Nucleus accumbens (tissue), 56 donors: ENCODE measurements around the gene SRR.
"Not testable (repeated sequence)": the region's sequence is repeated elsewhere in the genome, so short reads cannot be mapped to it uniquely, and the experiment has no call there.

Source experiments
- DNase-seq, 56 donors: peaks; one replicate each; lab custom pipeline; 2025; lab: John Stamatoyannopoulos, UW

Gene SRR, protein sequence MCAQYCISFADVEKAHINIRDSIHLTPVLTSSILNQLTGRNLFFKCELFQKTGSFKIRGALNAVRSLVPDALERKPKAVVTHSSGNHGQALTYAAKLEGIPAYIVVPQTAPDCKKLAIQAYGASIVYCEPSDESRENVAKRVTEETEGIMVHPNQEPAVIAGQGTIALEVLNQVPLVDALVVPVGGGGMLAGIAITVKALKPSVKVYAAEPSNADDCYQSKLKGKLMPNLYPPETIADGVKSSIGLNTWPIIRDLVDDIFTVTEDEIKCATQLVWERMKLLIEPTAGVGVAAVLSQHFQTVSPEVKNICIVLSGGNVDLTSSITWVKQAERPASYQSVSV

DNA sequence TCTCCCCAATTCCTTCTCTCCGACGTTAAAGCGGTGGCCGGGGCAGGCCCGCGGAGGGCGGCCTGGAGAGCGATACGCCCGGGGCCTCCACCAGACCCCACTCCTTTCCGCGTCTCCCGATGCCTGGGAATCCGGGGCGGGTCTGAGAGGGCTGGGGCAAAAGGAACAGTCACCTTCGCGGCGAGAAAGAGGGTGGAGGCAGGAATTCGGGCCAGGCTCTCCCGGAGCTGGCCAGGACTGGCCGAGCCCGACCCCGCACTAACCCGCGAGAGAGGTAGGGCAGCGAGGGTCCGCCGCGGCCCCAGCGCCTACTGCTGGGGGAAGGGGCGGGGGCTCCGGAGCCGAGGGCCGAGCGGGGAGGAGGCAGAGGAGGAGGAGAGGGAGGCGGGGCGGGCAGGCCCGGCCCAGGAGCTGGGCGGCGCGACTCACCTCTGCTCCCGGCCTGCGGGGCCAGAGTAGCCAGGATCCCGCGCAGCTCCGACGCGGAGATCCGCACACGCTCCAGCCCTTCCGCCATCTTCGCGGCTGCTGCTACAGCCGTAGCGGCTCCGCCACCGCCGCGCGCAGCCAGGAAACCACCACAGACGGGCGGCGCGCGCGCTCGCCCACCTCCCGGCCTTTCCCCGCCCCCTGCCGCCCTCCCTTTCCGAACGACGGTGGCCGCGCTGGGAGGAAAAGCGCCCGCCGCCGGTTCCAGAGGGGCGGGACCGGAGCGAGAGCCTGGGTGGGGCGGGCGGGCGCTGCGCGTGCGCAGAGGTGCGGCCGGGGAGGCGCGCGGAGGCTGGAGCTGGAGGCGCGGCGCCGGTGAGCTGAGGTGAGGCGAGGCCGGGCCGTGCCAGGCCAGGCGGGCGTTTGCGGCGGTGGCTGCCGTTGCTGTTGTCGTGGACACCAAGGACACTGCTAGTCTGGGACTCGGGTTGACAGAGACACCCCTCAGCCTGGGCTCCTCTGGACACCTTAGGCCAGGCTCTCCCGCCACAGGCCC, at the start of gene SRR, which contains the start of gene SMG6:
Gene SRR (plus strand): TSS at position 747 of the 985 bp plus-strand sequence. CDS start 11,611 bp downstream, outside the sequence.
Gene SMG6 (minus strand): TSS at position 582 of the 985 bp plus-strand sequence. CDS start 65 bp downstream, at position 517.
- DNase-seq = peak in 55 of 56 donors; percentile 34 to 96 (median 87)

GRCh38 chr17:2258830-2259229, 44.9 kb upstream of the SRR start:
- not testable (repeated sequence) for DNase-seq

DNA sequence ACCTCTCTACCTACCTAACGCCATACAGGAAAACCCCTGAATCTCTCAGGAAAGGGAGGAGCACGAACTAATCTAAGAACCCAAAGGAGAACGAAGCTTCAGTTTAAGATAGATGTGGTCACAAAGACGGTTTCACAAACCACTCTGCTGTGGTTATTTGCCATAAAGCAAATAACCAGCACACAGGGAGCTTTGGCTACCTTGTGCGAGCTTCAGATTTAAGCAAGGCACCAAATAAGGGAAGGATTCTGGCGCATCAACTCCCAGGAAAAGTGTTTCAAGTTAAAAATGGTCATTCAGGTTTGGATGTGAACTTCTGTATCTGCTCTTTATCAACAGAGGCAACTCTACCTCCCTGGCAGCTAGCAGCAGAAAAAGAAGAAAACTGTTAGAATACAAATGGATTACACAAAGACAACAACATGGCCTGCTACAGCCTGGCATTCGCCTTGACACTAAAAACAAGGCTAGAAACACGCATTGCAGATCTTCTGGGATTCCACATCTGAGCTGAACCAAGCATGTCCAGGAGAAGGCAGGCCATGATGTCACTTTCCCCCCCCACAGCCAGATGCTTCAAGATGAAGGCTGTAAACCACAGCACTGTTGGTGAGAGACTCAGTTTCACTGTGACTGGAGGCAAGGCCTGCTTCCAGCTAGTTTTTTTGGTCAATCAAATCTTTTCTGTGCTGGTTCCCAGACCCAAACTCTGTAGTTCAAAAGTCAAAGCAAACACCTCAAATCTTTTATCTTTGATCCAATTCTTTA, 43.8 kb upstream of the SRR start:
- DNase-seq = peak in 1 of 56 donors; percentile 14

DNA sequence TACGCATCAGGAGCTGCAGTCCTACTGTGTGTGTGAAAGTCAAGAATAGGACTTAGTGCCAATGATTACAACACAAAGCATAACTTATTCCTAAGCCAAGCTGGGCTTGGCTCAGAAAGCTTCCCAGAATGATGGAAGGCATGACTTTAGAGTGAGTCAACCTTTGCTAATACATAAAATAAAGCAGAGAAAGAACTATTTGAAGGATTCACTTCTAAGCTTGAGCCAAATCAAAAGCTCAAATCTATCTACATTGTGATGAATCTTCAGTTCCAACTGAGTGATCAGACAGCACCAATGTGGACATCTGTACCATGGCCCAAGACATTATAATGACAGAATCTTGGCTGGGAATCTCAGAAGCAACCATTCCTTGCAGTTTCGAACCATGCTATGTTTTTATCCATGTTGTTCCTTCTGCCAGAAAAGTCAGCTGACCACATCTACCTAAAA, 41.6 kb upstream of the SRR start:
- no peak for DNase-seq

- DNase-seq = no peak
Measured at GRCh38 chr17:2263183-2264066, 40.3 kb upstream of the SRR start.

DNA sequence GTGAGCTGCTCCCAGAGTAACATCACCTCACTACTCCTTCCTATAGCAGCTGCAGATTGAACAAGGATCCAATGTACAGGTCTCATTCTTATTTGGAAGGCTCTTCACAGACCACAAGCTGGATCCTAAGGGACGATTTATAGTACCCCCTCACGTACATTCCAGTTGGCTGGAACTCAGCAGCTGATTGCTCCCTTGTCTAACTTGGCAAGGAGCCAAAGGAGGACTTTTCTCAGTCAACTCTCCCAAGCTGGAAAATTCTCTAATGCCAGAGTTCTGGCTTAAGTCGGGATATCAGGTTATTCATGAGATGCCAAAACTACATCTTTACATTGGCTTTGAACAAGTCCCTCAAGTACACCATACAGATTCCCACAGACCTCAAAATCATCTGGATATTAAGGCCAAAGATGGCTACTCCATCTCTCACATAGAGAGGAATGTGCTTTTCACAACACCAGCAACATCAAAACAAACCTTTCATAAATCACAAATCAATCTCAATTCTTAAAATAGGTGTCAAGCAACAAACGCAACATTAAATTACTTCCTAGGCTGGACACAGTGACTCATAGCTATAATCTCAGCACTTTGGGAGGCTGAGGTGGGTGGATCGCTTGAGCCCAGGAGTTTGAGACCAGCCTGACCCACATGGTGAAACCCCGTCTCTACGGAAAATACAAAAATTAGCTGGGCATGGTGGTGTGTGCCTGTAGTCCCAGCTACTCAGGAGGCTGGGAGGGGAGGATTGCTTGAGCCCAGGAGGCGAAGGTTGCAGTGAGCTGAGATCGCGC, 39.5 kb upstream of the SRR start:
- no peak for DNase-seq

DNA sequence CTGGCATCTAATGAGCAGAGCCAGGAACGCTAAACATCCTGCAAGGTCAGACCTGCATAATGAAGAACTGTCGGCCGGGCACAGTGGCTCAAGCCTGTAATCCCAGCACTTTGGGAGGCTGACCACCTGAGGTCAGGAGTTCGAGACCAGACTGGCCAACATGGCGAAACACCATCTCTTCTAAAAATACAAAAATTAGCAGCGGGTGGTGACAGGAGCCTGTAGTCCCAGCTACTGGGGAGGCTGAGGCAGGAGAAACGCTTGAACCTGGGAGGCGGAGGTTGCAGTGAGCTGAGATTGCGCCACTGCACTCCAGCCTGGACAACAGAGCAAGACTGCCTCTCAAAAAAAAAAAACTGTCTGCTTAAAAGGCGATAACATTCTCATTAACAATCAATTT, 38.6 kb upstream of the SRR start:
- DNase-seq = not testable (repeated sequence)

DNA sequence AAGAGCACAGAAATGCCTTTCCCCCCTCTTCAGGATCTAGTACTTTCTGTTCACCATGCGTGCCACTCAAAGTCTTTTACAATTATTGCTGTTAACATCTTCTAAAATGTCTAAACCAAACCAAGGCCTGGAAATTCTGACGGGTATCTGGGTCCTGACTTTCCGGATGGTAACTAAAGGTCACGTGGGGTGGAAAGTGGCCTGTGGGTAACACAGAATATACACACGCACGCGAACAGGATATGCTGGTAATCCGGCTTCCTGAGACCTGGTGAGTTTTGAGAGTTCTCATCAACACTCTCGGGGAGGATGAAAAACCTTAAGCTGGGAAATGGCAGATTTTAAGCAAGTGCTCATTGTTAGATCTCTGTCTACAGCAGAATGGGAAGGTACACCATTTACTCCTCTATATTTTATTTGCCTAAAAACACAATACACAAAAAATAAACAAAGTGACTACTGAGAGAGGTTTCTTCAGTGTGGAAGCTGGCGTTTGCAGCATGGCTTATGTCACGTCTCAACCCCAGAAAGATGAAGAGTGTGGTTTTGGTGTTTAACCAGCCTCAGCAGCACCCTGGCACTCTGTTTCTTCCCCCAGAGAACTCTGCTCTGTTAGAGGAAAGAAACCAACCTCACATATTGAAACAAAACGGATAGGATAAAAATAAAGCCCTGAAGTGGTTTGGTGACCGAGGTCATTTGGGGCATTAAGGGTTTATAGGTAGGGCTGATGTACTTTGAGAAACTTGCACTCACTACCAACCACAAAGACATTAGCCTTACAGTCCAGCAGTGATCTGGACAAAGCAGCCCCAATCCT, 37.5 kb upstream of the SRR start:
- no peak for DNase-seq

DNA sequence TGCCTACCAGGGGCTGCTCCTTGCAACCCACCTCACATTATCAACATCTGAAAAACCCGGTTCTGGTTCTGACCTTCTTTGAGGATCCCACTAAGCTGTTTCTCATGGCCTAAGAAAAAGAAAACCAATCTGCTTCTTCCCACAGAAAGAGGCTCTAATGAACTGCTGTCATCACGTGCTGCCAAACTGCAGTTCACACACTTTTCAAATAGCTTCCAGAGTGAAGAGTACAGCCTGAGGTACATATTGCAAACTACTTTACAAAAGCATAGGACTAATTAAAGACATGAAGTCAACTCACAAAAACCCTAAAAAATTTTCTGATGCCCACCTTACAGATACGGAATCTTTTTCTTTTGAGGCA, 36.9 kb upstream of the SRR start:
- DNase-seq = no peak

- DNase-seq = no peak
Measured at GRCh38 chr17:2267354-2267753, 36.4 kb upstream of the SRR start.

- DNase-seq = no peak
Measured at GRCh38 chr17:2271985-2272702, 31.6 kb upstream of the SRR start.

GRCh38 chr17:2274414-2274813, 29.3 kb upstream of the SRR start:
- DNase-seq = no peak

DNA sequence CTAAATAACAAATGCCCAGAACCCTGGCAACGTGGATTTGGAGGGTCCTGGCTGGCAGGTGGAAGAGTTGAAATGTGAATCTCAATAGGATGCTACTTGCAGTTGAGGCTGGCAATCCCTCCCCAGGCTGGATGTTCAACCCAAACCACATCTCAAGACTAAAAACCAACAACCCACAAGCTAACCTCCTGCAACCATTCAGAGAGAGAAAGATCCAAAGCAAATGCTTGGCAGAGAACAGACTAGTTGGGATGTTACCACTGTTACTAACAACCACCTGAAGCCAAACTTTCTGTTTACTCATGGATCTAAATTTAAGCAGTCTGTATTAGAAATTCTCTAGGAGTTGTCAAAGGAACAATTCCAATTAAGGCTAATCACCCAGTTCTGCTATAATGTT, 28.0 kb upstream of the SRR start:
- DNase-seq = no peak

DNA sequence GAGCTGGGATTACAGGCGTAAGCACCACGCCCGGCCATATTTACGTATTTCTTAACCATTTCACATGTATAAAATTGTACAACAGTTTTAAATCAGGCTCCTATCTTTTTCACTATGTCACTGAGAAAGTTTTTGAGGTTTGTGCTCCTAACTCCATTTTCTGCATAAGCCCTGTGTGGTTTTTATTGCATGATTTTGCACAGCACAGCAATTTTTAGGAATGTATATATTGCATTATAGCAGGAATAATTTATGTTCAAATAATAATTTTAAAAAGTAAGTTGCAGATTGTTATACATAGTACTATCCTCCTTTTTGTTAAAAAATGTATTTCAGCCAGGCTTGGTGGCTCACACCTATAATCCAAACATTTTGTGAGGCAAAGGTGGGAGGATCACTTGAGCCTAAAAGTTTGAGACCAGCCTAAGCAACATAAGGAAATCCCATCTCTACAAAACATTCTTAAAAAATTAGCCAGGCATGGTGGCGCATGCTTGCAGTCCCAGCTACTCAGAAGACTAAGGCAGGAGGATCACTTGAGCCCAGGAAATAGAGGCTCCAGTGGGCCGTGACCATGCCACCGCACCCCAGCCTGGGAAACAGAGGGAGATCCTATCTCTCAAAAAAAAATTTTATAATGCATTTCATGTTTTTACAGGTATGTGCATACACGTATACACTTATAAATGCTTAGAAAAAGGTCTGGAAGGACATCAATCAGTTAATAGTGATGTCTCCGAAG, 26.1 kb upstream of the SRR start:
- DNase-seq = no peak

GRCh38 chr17:2279707-2280106, 24.0 kb upstream of the SRR start:
- no peak for DNase-seq

DNA sequence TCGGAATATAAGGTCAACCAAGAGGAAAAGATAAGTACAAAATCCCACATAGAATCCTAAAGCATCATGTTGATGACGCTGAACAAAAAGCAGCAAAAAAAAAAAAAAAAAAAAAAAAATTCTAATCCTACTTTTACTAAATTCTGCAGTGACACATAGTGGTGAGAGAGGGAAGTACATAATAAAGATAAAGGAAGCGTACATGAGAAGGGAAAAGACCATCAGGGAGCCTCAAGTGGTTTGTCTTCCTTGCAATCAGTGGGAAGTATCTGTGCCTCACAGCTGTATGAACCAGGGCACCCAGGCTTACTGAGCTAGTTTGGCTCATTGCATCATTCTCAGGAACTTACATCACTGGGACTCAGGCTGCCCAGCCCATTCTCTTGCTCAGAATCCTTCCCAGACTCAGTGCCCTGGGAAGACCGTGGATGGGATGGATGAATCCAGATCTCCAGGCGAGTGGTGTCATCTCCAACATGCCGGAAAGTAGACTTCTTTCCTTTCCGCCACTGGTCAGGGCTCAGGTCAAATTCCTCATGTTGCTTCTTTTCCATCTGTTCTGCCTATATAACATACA, 21.4 kb upstream of the SRR start:
- DNase-seq = no peak
